Cerebellar cortex (tissue), 1 donor: ENCODE data around the gene C1orf105.
"Not testable (repeated sequence)": the region's sequence is repeated elsewhere in the genome, so short reads cannot be mapped to it uniquely, and the experiment has no call there.

Experiments
- DNase-seq: peaks from one replicate; pipeline ENCODE4 v3.0.0-alpha.2; 2015; ENCODE audit warnings: low spot score

Gene C1orf105

GRCh38 chr1:172420385-172420784 is at the start of gene C1orf105:
TSS of gene C1orf105 (plus strand) at chr1:172420685. CDS start at chr1:172420886, 201 bp downstream.
- no peak for DNase-seq

GRCh38 chr1:172371646-172372045 is 48.8 kb upstream of the C1orf105 start:
- not testable (repeated sequence) for DNase-seq

GRCh38 chr1:172373864-172374263 is 46.6 kb upstream of the C1orf105 start:
- no peak for DNase-seq

- DNase-seq: peak; percentile 78
These were observed 45.3 kb upstream of the C1orf105 start for GRCh38 chr1:172375211-172375631.

GRCh38 chr1:172376431-172376830 is 44.1 kb upstream of the C1orf105 start:
- no peak for DNase-seq

- DNase-seq: peak; percentile 69
These were observed 42.9 kb upstream of the C1orf105 start for GRCh38 chr1:172377565-172377964.

- DNase-seq: peak; percentile 81
These were observed 42.2 kb upstream of the C1orf105 start for GRCh38 chr1:172378109-172378760.

GRCh38 chr1:172380441-172381244 is 39.8 kb upstream of the C1orf105 start:
- DNase-seq: peak; percentile 82

- peak; percentile 57 for DNase-seq
These were observed 38.5 kb upstream of the C1orf105 start for GRCh38 chr1:172381946-172382345.

- DNase-seq: peak; percentile 90
These were observed 38.1 kb upstream of the C1orf105 start for GRCh38 chr1:172382406-172382805.

GRCh38 chr1:172382990-172383389 is 37.5 kb upstream of the C1orf105 start:
- DNase-seq: no peak

GRCh38 chr1:172383536-172383935 is 36.9 kb upstream of the C1orf105 start:
- peak; percentile 83 for DNase-seq

- no peak for DNase-seq
These were observed 35.8 kb upstream of the C1orf105 start for GRCh38 chr1:172384656-172385055.

- no peak for DNase-seq
These were observed 34.4 kb upstream of the C1orf105 start for GRCh38 chr1:172386046-172386445.

- peak; percentile 67 for DNase-seq
These were observed 32.0 kb upstream of the C1orf105 start for GRCh38 chr1:172388490-172388889.

GRCh38 chr1:172390301-172390682 is 30.2 kb upstream of the C1orf105 start:
- DNase-seq: peak; percentile 82

- no peak for DNase-seq
These were observed 29.6 kb upstream of the C1orf105 start for GRCh38 chr1:172390683-172391551.

- peak; percentile 60 for DNase-seq
These were observed 28.5 kb upstream of the C1orf105 start for GRCh38 chr1:172391976-172392375.

GRCh38 chr1:172393354-172393753 is 27.1 kb upstream of the C1orf105 start:
- peak; percentile 57 for DNase-seq

GRCh38 chr1:172394141-172394751 is 26.2 kb upstream of the C1orf105 start:
- no peak for DNase-seq

GRCh38 chr1:172394811-172395210 is 25.7 kb upstream of the C1orf105 start:
- no peak for DNase-seq

- no peak for DNase-seq
These were observed 24.9 kb upstream of the C1orf105 start for GRCh38 chr1:172395576-172395975.
